ENCODE results near the gene TTF2. TPM values are rescaled to one million over a fixed set of nuclear protein-coding genes. Genes with fewer than 3 reads are reported as not detected.

TTF2 gene
- total and polyA plus RNA-seq, 2 of the 8 experiments (the other 6 are each of a cell fraction or from before 2014, with no cell fraction given) = 16.9 to 89.6 TPM

DNA sequence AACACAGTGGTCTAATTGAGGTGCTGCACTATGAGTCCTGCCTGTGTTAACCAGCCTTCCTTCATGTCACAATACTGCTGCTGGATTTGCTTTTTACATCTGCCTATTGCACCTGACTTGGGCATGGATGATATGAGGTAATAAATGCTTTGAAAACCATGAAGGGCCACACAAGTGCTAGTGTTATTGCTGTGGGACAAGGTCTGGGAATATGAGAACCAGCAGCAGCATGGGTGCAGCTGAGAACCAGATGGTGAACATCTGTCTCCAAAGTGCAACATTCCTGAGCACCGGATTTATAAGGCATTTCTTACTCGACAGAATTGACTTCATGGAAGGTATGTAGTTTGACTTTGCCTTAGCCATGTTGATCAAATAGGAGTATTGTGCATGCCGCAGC lies 44.9 kb downstream of the TTF2 start (continued):
- TF ChIP-seq EP300 (IDR thresholded peaks at IDR 0.05; ENCODE audit: borderline replicate concordance in 1 of 2, low read depth in 2 of 2, low read length in 2 of 2) (no peak), TAF7 (optimal IDR thresholded peaks at IDR 0.05; ENCODE audit: borderline replicate concordance, low read depth, low read length) (no peak), GTF2F1 (IDR thresholded peaks at IDR 0.05; ENCODE audit: borderline replicate concordance, low read depth, low read length) (no peak), SUZ12 (IDR thresholded peaks at IDR 0.05; ENCODE audit: low read length) (no peak)
